ENCODE measurements around the gene TDRD3.

GRCh38 chr13:60418954-60419353 is 21.9 kb downstream of the TDRD3 start:
- TF ChIP-seq CTCF (IDR thresholded peaks at IDR 0.05; ENCODE audit: low read depth, low read length) (no peak), EZH2phosphoT487 (IDR thresholded peaks at IDR 0.05; ENCODE audit: low read depth) (no peak)

Measured in OCI-LY3 (cell line).